Measurements from ENCODE around the gene CLDN22. TPM values are rescaled to one million over a fixed set of nuclear protein-coding genes. Genes with fewer than 3 reads are reported as not detected.

CLDN22 gene
- total RNA-seq, result 1 to 10 TPM in 1 of 6 donors, not detected in 5; 1.8 TPM

- Histone ChIP-seq H3K4me3 (no peak within 1 kb of the TSS), H3K27me3 (no peaks in the 10 kb centered on the region), H3K9me3 (no peaks in the 10 kb centered on the region), H3K27ac (no peak within 1 kb of the TSS), H3K4me1 (peaks cover 0 to 4% (median 0%) of the 10 kb centered on the region in 4 donors), H3K36me3 (peaks cover 0 to 14% (median under 1%) of the 10 kb centered on the region in 4 donors)
- TF ChIP-seq EP300 (IDR thresholded peaks at IDR 0.05) (no peak), POLR2A (IDR thresholded peaks at IDR 0.05) (no peak), POLR2AphosphoS5 (IDR thresholded peaks at IDR 0.05) (no peak)
- TF ChIP-seq, protein P1, sequence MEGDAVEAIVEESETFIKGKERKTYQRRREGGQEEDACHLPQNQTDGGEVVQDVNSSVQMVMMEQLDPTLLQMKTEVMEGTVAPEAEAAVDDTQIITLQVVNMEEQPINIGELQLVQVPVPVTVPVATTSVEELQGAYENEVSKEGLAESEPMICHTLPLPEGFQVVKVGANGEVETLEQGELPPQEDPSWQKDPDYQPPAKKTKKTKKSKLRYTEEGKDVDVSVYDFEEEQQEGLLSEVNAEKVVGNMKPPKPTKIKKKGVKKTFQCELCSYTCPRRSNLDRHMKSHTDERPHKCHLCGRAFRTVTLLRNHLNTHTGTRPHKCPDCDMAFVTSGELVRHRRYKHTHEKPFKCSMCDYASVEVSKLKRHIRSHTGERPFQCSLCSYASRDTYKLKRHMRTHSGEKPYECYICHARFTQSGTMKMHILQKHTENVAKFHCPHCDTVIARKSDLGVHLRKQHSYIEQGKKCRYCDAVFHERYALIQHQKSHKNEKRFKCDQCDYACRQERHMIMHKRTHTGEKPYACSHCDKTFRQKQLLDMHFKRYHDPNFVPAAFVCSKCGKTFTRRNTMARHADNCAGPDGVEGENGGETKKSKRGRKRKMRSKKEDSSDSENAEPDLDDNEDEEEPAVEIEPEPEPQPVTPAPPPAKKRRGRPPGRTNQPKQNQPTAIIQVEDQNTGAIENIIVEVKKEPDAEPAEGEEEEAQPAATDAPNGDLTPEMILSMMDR (IDR thresholded peaks at IDR 0.05), result no peak
- DNase-seq (no peak), ATAC-seq (ENCODE audit: low FRiP score in 2 of 2) (no peak)
- WGBS, 2 donors, result 55 to 63% methylated on average over 6 of the region's 6 CpGs
Measured at GRCh38 chr4:183320211-183321059, at the start of gene CLDN22. Gene CLDN22, minus strand, starts transcription at chr4:183320276. Its CDS starts 58 bp downstream, at chr4:183320218.

DNA sequence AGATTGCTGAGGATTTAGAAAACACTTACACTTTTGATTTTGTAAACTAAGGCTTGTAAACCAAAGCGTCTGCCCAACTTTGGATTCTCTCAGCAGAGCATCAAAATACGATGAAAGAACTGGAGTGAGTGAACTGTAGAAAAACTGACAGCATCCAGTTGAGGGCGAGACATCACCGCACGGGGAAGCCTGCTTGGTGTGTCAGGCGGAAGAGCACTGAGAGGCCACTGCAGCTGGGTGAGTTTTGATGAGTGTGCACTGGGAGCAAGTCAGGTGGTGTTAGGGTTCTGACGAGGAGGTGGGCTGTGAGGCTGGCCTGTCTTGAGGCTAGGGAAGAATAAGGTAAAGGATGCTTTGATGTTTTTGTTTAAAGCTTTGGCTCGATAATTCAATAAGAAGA is 49.0 kb upstream of the CLDN22 start:
- ATAC-seq (ENCODE audit: low FRiP score in 2 of 2) (no peak), DNase-seq (no peak)
- WGBS, 2 donors, result 77 to 82% methylated on average over 8 of the region's 8 CpGs

DNA sequence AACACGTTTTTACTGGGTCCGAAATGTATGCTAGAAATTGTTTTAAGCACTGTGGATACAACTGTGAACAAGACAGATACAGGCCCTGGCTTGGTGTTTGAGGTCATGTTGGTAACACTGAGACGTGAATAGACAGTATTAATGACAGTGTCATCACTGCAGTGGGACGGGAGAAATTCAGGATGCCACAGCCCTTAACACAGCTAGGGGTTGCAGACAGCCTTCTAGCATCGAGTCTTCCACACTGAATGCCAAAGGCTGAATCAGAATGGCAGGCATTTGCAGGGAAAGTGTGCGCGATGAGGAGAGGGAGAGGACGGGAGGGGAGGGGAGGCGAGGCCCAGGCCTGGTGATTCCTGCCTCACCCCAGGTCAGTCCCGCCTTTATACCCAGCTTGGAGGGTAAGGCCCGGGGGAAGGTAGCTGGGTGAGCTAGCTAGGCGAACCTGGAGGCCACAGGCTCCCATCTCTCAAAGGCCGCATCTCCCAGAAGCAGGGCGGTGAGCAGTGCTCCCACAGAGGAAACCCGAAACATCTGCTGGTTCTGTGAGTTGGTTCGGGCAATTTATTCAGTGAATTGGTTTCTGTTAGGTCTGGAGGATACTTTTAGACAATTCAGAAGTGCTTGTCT is 46.2 kb upstream of the CLDN22 start:
- ATAC-seq (ENCODE audit: low FRiP score in 2 of 2) (no peak), DNase-seq (no peak)
- Histone ChIP-seq H3K27me3 (no peaks in the 10 kb centered on the region), H3K4me3 (no peak overlapping the region), H3K27ac (no peak overlapping the region), H3K9me3 (no peaks in the 10 kb centered on the region), H3K36me3 (no peaks in the 10 kb centered on the region), H3K4me1 (no peaks in the 10 kb centered on the region)
- 85 to 87% methylated on average over 16 of the region's 16 CpGs for WGBS, 2 donors
- TF ChIP-seq POLR2A (IDR thresholded peaks at IDR 0.05), result no peak

More for the DNA sequence above, 49.0 kb upstream of the CLDN22 start:
- Histone ChIP-seq H3K27ac (no peak overlapping the region), H3K4me3 (no peak overlapping the region), H3K36me3 (no peaks in the 10 kb centered on the region), H3K9me3 (no peaks in the 10 kb centered on the region), H3K4me1 (no peaks in the 10 kb centered on the region), H3K27me3 (no peaks in the 10 kb centered on the region)
- TF ChIP-seq POLR2AphosphoS5 (IDR thresholded peaks at IDR 0.05) (no peak), EP300 (IDR thresholded peaks at IDR 0.05) (no peak), POLR2A (IDR thresholded peaks at IDR 0.05) (no peak)
- TF ChIP-seq, protein P1 (IDR thresholded peaks at IDR 0.05), result no peak

GRCh38 chr4:183364025-183364424 is 43.9 kb upstream of the CLDN22 start:
- no peaks in the 10 kb centered on the region for H3K27me3 ChIP-seq
- H3K27ac ChIP-seq, result no peak overlapping the region
- ATAC-seq (ENCODE audit: low FRiP score in 2 of 2), result no peak
- no peak overlapping the region for H3K4me3 ChIP-seq
- H3K9me3 ChIP-seq, result no peaks in the 10 kb centered on the region
- no peaks in the 10 kb centered on the region for H3K4me1 ChIP-seq
- WGBS, 2 donors, result 74 to 76% methylated on average over 10 of the region's 10 CpGs
- no peak for DNase-seq
- no peak for TF ChIP-seq POLR2AphosphoS5 (IDR thresholded peaks at IDR 0.05)
- TF ChIP-seq POLR2A (IDR thresholded peaks at IDR 0.05), result no peak
- H3K36me3 ChIP-seq, result no peaks in the 10 kb centered on the region

DNA sequence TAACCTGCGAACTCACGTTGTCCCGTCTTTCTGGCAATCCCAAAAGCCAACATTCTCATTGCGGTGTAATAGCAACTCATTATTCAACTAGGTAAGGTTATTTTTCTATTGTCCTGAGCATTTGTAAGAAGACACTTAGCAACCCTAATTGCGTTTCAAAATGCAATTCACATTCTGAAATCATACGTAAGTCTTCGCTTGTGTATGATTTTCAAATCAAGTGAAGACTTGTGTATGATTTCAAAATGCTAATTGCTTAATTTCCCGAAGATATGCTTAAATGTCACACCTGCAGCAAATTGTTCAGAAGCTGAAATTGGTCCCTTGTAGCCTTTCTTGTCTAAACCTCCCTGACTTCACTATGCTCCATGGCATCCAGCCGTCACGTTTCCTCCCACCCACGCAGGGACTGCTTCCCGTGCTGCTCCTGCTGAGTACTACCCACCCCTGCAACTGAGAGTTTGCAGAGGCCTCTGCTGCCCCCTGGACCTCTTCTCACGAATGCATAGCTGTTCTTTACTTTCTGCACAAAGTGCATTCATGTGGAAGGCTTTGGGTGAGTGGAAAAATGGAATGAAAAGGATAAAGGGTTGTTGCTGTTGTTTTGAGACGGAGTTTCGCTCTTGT is 43.0 kb upstream of the CLDN22 start:
- WGBS, 2 donors, result 68 to 71% methylated on average over 15 of the region's 15 CpGs
- H3K9me3 ChIP-seq, result no peaks in the 10 kb centered on the region
- H3K27ac ChIP-seq, result no peak overlapping the region
- DNase-seq, result no peak
- no peaks in the 10 kb centered on the region for H3K36me3 ChIP-seq
- H3K4me1 ChIP-seq, result no peaks in the 10 kb centered on the region
- H3K4me3 ChIP-seq, result no peak overlapping the region
- no peak for TF ChIP-seq POLR2AphosphoS5 (IDR thresholded peaks at IDR 0.05)
- no peak for TF ChIP-seq EP300 (IDR thresholded peaks at IDR 0.05)
- TF ChIP-seq, protein P1 (IDR thresholded peaks at IDR 0.05), result no peak
- no peak for TF ChIP-seq POLR2A (IDR thresholded peaks at IDR 0.05)
- H3K27me3 ChIP-seq, result no peaks in the 10 kb centered on the region
- ATAC-seq (ENCODE audit: low FRiP score in 2 of 2), result no peak

Measured in upper lobe of left lung (tissue), 6 donors.